NCI-H128 (cell line): ENCODE results near the gene BAG5.

Source experiments
- DNase-seq: peaks from one replicate; lab custom pipeline; 2025; ENCODE audit not compliant: unreplicated experiment; lab: John Stamatoyannopoulos, UW

Gene BAG5

DNA sequence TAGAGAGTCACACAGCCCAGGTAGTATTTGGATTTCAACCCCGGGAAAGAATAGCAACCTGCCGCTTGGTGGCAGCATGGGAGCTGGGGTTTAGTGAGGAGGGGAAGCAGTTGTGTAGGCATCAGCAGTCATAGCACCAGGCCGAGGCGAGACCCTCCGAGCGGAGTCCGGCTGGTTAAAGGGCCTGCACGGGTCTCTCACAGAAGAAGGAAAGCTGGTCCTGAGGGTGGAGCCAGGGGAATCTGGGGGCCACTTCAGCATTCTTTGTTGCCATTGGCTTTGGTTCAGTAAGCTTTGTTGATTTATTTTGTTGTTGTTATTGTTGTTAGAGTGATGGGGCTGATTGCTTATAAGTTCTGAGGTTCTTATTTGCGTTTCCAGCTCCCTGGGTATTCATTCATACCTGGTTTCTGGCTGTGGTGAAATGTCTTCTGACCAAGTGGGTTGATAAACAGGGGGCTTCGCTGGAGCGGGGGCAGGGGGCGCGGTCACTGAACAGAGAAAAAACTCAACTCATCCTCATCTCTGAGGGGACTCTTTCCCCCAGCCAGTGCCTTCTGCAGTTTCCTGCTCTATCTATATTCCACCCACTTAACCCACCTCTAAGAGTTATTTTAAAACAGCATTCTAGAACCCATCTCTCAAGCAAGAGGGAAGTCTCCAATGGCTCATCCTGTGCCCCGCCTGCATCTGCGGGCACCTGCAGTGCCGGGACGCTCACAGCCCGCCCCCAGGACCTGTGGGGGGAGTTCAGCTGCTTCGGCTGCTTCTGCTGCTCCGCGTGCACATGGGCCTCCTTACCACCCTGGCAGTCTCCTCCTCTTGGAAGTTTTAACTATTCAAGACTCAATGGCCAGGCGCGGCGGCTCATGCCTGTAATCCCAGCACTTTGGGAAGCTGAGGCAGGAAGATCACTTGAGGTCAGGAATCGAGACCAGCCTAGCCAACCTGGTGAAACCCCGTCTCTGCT lies 51.4 kb downstream of the BAG5 start:
- no peak for DNase-seq

DNA sequence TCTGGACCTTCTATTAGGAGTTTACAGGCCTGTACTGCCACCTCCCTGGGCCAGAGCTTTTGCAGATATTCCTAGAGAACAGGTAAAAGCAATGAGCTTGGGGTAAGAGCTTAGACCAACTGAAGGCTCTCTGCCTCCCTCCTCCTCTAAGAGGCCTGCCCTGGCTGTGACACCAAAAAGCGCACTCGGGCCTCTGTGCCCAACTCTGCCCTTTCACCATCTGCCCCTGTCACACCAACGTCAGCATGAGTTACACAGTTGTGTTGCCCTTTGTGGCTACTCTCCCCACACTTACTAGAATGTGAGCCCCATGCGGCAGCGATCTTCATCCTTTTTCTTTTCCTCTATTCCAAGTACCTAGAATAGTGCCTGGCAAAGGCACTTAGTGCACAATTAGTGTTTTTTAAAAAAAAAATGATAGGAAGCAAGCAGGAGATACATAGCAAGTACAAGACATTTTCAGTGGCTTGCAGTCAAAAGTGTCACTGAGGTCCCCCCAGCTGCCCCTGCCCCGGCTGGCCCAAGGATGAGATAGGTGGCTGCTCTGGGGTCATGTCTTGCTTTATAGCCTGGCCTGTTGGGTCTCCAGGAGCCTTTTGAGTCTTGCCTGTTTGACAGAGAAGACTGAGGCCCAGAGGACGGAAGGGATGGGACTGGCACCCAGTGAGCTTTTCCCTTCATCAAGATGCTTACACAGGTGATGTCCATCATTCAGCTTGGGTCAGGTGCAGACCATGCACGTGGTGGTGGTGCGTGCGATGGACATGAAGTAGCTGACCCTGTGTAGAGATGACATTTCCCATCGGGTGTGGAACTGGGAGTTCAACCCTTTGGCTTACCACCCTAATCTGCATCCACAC lies 52.4 kb downstream of the BAG5 start:
- no peak for DNase-seq

GRCh38 chr14:103508521-103509329 lies 53.7 kb downstream of the BAG5 start:
- DNase-seq = no peak

DNA sequence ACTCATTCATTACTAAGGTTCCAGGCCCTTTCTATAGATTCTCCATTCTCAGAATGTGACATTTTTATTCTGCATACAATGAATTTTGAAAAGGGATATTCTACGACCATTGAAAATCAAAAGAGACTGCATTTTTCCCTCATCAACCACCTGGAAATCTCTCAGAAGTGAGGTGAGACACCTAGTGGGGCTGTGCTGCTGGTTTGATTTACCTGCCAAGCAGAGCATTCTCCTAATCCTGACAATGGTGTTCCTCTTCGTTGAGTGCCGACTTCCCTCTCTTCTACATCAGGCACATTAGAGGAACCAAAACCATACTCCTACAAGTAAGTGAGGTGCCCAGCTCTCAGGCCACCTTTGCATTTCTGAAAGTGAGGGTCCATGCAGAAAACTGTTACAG lies 54.7 kb downstream of the BAG5 start:
- DNase-seq = no peak
